Osteoblast (primary cell): ENCODE results near the gene DPYSL5. TPM values are rescaled to one million over a fixed set of nuclear protein-coding genes. Genes with fewer than 3 reads are reported as not detected.

Experiments
- DNase-seq: peaks from one replicate; pipeline ENCODE4 v3.0.0; 2011; ENCODE audit warnings: low spot score, mixed read lengths; ENCODE audit not compliant: insufficient read length; ENCODE audit errors: missing footprints
- H2AFZ ChIP-seq: 2 replicates; pipeline ENCODE4 v1.6.0; 2011; ENCODE audit warnings: mild to moderate bottlenecking, low read length
- H3K27ac ChIP-seq: 2 replicates; pipeline ENCODE4 v1.5.1; 2011; ENCODE audit warnings: mild to moderate bottlenecking, low read depth, low read length, moderate library complexity
- H3K27me3 ChIP-seq: 2 replicates; pipeline ENCODE4 v1.6.0; 2012; ENCODE audit warnings: mild to moderate bottlenecking, control low read depth, inconsistent platforms, low read length, moderate library complexity; ENCODE audit not compliant: insufficient read depth
- H3K36me3 ChIP-seq: 2 replicates; pipeline ENCODE4 v1.5.1; 2011; ENCODE audit warnings: mild to moderate bottlenecking, low read length, control low read depth, moderate library complexity; ENCODE audit not compliant: insufficient read depth
- H3K4me1 ChIP-seq: 2 replicates; pipeline ENCODE4 v1.5.1; 2011; ENCODE audit warnings: mild to moderate bottlenecking, low read length, control low read depth, moderate library complexity; ENCODE audit not compliant: insufficient read depth
- H3K4me2 ChIP-seq: 2 replicates; pipeline ENCODE4 v1.6.0; 2011; ENCODE audit warnings: mild to moderate bottlenecking, low read length; ENCODE audit not compliant: insufficient read depth
- H3K4me3 ChIP-seq: fragments of 200-600 bp; sonication (generic); 3 replicates; pipeline ENCODE4 v1.5.1; 2012; ENCODE audit warnings: mild to moderate bottlenecking, low read length, inconsistent platforms; ENCODE audit not compliant: insufficient read depth
- H3K79me2 ChIP-seq: 2 replicates; pipeline ENCODE4 v1.6.0; 2012; ENCODE audit warnings: mild to moderate bottlenecking, low read length, control low read depth, inconsistent platforms; ENCODE audit not compliant: insufficient read depth
- H3K9me3 ChIP-seq: 2 replicates; pipeline ENCODE4 v1.5.1; 2011; ENCODE audit warnings: low read depth, low read length, control low read depth
- H4K20me1 ChIP-seq: 2 replicates; pipeline ENCODE4 v1.6.0; 2012; ENCODE audit warnings: mild to moderate bottlenecking, low read length, control low read depth; ENCODE audit not compliant: insufficient read depth
- total RNA-seq: library from RNA; depleted of rRNA; stranded (reverse); fragments of >200 nt; gene quantifications from 2 replicates; pipeline ENCODE4 v1.2.3, GENCODE V29; 2012
- TF ChIP-seq, protein P1 (sequence below): IDR thresholded peaks from 2 replicates; pipeline ENCODE4 v1.5.1; 2011; ENCODE audit warnings: mild to moderate bottlenecking, low read depth, low read length, moderate library complexity; ENCODE audit errors: extremely low read depth

Gene DPYSL5
- total RNA-seq, 1 donor = not detected

DNA sequence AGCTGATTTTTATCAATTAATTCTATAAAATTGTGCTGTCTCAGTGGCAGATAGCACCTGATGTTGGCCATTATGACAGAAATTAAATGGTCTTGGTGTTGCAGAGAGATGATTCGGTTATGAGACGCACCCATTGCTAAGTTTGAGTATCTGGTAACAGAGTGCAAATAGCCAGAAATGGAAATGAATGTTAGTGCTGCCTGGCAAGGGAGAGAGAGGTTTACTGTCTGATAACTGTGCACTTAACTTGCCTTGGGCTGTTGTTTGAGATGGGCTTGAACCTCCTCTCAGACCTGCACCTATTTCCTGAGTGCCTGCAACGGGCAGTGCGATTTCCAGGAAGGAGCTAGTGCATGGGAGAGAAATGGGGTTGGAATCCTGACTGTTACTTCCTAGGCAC, 11.7 kb downstream of the DPYSL5 start:
- TF ChIP-seq, protein P1, sequence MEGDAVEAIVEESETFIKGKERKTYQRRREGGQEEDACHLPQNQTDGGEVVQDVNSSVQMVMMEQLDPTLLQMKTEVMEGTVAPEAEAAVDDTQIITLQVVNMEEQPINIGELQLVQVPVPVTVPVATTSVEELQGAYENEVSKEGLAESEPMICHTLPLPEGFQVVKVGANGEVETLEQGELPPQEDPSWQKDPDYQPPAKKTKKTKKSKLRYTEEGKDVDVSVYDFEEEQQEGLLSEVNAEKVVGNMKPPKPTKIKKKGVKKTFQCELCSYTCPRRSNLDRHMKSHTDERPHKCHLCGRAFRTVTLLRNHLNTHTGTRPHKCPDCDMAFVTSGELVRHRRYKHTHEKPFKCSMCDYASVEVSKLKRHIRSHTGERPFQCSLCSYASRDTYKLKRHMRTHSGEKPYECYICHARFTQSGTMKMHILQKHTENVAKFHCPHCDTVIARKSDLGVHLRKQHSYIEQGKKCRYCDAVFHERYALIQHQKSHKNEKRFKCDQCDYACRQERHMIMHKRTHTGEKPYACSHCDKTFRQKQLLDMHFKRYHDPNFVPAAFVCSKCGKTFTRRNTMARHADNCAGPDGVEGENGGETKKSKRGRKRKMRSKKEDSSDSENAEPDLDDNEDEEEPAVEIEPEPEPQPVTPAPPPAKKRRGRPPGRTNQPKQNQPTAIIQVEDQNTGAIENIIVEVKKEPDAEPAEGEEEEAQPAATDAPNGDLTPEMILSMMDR = no peak
- no peak overlapping the region for H3K27ac ChIP-seq

DNA sequence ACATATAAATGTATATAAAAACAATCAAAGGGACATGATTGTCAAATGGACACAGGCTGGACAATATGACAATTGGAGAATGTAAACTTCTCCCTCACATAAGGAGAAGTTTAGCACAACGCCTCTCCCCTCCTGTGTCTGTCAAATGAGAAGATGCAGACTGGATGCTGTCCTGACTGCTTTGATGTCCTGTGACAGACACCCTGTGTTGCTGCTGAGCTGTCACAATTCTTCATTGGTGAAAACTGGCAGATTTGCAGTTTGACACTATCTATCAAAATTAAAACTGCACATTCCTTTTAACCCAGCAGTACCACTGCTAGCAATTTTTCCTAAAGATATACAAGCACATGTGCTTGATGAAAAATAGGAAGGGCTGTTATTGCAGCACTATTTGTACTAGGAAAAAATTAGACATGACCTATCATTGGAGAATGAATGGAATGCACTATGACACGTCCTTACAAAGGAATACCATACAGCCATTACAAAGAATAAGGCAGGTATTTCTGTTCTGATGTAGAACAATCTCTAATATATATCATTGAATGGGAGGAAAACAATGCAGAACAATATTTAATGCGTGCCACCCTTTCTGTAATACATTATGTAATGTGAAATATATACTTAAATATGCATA, 12.4 kb downstream of the DPYSL5 start:
- Histone ChIP-seq H3K4me2 (no peak overlapping the region), H3K27ac (no peak overlapping the region), H3K4me1 (no peaks in the 10 kb centered on the region), H3K4me3 (no peak overlapping the region), H3K79me2 (no peaks in the 10 kb centered on the region), H2AFZ (no peak overlapping the region), H3K36me3 (no peaks in the 10 kb centered on the region), H3K27me3 (peaks cover 39% of the 10 kb centered on the region), H3K9me3 (no peaks in the 10 kb centered on the region), H4K20me1 (no peaks in the 10 kb centered on the region)
- no peak for DNase-seq
- TF ChIP-seq, protein P1 = no peak

More for the DNA sequence above, 11.7 kb downstream of the DPYSL5 start:
- H3K9me3 ChIP-seq = no peaks in the 10 kb centered on the region
- no peak overlapping the region for H2AFZ ChIP-seq
- no peaks in the 10 kb centered on the region for H3K79me2 ChIP-seq
- DNase-seq = no peak
- H3K4me3 ChIP-seq = no peak overlapping the region
- H3K4me2 ChIP-seq = no peak overlapping the region
- H3K4me1 ChIP-seq = no peaks in the 10 kb centered on the region
- no peaks in the 10 kb centered on the region for H3K36me3 ChIP-seq
- H3K27me3 ChIP-seq = peaks cover 42% of the 10 kb centered on the region
- H4K20me1 ChIP-seq = no peaks in the 10 kb centered on the region

DNA sequence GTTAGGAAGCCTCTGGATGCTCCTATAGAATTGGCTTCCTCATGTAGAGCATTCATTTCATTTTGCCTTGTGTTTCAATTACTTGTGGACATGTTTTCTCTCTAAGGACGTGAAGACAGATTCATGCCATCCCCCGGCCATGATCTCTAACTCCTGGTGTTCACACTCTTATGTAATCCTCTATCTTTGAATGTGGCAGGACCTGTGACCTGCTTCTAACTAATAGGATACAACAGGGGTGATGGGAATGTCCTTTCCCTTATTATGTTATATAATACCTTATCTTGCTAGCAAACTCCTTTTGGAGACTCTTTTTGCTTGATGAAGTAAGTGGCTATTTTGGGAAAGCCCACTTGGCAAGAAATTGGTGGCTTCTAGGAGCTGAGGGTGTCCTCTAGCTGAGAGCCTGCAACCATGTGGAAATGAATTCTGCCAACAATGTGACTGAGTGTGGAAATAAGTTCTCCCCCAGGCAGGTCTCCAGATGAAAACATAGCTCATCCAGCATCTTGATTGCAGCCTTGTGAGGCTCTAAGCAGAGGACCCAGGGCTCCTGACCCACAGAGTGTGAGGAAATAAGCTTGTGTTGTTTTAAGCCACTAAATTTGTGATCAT, 13.8 kb downstream of the DPYSL5 start:
- Histone ChIP-seq H2AFZ (no peak overlapping the region), H3K79me2 (no peaks in the 10 kb centered on the region), H3K4me1 (no peaks in the 10 kb centered on the region), H3K9me3 (no peaks in the 10 kb centered on the region), H3K36me3 (no peaks in the 10 kb centered on the region), H4K20me1 (no peaks in the 10 kb centered on the region), H3K4me2 (no peak overlapping the region), H3K4me3 (no peak overlapping the region), H3K27me3 (peaks cover 36% of the 10 kb centered on the region), H3K27ac (no peak overlapping the region)
- TF ChIP-seq, protein P1 = no peak
- no peak for DNase-seq

GRCh38 chr2:26864226-26864625, 16.3 kb downstream of the DPYSL5 start:
- no peak overlapping the region for H3K4me3 ChIP-seq
- no peaks in the 10 kb centered on the region for H3K36me3 ChIP-seq
- no peaks in the 10 kb centered on the region for H3K9me3 ChIP-seq
- H3K4me1 ChIP-seq = no peaks in the 10 kb centered on the region
- H3K4me2 ChIP-seq = no peak overlapping the region
- H3K27ac ChIP-seq = no peak overlapping the region
- H2AFZ ChIP-seq = no peak overlapping the region
- no peaks in the 10 kb centered on the region for H4K20me1 ChIP-seq
- H3K79me2 ChIP-seq = no peaks in the 10 kb centered on the region
- H3K27me3 ChIP-seq = peaks cover 41% of the 10 kb centered on the region
- TF ChIP-seq, protein P1 = no peak
- no peak for DNase-seq
